ENCODE results near the gene ACOX3. TPM values are rescaled to one million over a fixed set of nuclear protein-coding genes. Genes with fewer than 3 reads are reported as not detected.

The ACOX3 gene
- total RNA-seq, 2 experiments from 2014 or later = 18.2 to 20.4 TPM

DNA sequence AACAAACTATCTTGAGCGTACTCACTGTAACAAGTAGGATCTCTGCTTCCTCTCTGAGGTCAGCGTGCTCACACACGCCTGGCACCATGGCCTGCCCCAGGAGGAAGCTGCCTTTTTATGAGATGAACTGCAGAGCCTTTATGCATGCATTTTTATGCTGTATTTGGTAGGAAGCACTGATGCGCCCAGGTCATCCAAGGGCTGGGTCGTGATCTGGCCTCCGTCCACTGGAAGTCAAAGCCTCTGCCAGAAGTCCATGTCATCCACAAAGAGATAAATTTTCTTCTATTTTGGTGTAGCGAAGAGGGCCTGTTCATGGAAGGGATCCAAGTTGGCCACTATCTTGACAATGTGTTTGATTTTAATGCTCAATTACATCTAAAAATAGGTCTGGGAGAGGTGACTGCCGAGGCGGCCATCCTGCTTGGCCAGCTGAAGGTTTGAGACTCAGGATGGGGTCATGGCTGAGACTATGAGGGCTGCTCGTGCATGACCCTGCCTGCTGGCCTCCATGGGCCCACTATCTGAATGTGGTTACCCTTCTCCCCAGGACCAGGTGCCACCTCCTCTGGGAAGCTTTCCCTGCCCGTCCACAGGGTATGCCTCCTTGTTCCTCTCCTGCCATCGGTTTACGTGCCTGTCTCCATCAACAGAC lies 120.7 kb downstream of the ACOX3 start:
- ChIA-PET POLR2A (no interaction called here), CTCF (interaction anchor here (0.9 kb wide), 1 partner anchor 97 kb away, joined by 3 read pairs; no protein-coding TSS in a partner anchor)

DNA sequence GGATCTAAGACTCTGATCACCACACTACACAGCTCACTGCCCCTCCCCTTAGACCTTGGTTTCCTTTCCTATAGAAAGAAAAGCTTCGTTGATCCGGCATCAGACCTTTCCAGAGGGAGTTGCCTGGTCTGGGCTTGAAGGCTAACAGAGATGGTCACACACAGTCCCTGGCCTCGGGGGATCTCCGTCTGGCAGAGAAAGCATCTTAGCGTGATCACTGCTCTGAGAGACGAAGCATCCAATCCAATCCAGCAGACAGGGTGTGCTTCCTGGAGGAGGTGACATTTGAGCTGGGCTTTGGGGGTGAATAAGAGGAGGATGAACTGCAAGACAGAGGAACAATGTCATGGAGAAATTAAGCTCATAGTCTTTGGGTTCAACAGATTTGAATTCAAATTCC lies 121.5 kb downstream of the ACOX3 start:
- ChIA-PET CTCF (no interaction called here), POLR2A (no interaction called here)

DNA sequence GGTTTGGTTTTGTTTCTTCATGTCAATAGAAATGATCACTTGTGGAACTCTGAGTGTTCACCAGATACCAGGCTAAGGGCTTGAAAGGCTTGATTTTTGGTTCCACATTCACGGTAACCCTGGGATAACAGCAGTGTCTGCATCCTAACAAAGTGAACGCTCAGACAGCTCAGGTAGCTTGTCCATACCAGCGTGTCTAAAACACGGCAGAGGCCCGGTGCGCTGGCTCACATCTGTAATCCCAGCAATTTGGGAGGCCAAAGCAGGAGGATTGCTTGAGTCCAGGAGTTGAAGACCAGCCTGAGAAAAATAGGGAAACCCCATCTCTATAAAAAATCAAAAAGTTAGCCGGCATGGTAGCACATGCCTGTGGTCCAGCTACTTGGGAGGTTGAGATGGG lies 122.0 kb downstream of the ACOX3 start:
- ChIA-PET POLR2A (no interaction called here), CTCF (no interaction called here)

DNA sequence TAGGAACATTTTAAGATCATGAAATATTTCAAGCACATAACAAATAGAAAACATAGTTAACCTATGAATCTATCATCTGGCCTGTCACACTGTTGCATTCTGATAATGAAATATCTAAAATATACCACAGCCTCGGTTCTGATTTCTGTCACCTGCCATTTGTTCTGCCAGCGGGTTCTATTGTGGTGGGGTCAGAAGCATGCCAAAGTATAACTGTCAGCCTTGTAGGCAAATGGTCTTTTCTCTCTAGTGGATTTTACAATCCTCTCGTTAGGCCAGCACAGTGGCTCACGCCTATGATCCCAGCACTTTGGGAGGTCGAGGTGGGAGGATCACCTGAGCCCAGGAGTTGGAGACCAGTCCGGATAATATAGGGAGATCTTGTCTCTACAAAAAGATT lies 123.0 kb downstream of the ACOX3 start:
- ChIA-PET CTCF (no interaction called here), POLR2A (no interaction called here)

DNA sequence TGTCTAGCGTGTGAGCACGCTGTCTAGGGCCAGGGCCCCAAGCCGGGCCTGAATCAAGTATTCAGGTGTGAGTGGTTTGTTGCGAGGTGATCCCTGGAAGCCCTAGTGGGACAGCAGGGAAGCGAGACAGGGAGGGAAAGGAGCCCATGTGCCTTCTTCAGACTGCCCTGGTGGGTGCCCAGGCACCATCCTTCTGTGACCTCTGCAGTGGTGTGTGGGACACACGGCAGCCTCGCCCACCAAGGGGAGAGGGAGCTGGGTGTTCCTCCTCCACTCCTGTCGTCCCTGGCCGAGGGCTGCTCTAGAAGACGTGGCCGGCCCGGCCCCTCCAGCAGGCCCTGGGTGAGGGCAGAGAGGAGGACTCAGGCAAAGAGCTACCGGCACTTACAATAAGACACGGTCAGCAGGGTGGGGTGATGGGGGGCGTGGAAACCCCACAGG lies 123.6 kb downstream of the ACOX3 start:
- CTCF ChIA-PET = no interaction called here
- POLR2A ChIA-PET = no interaction called here

Other genes starting within 250 kb of the ACOX3 start
- gene SH3TC1, start 241.4 kb downstream of the ACOX3 start, total RNA-seq = 1 to 10 TPM; 5.9 to 6.0 TPM
- gene HTRA3, start 171.0 kb downstream of the ACOX3 start, total RNA-seq = not detected
- 10 to 100 TPM; 25.5 to 27.3 TPM for gene TRMT44, start 54 bp upstream of the ACOX3 start, total RNA-seq
- not detected for gene GPR78, start 139.7 kb upstream of the ACOX3 start, total RNA-seq
- not detected for gene CPZ, start 152.0 kb upstream of the ACOX3 start, total RNA-seq